Muscle of arm (tissue), 12 donors: Measurements from ENCODE around the gene SMARCAL1. TPM values are rescaled to one million over a fixed set of nuclear protein-coding genes. Genes with fewer than 3 reads are reported as not detected.

Experiments used
- DNase-seq: peaks from one replicate; pipeline ENCODE4 v3.0.0-alpha.2; 2013
- polyA plus RNA-seq, 12 donors: library from polyadenylated mRNA; unstranded; fragments of 120-200 nt; gene quantifications; one replicate each; pipeline ENCODE4 v1.2.1, GENCODE V29; 2013; ENCODE audit not compliant: insufficient read length in 12 of 12

SMARCAL1 gene
- polyA plus RNA-seq, 12 donors = 18.5 to 30.0 (median 21.6) TPM; not detected in 1

DNA sequence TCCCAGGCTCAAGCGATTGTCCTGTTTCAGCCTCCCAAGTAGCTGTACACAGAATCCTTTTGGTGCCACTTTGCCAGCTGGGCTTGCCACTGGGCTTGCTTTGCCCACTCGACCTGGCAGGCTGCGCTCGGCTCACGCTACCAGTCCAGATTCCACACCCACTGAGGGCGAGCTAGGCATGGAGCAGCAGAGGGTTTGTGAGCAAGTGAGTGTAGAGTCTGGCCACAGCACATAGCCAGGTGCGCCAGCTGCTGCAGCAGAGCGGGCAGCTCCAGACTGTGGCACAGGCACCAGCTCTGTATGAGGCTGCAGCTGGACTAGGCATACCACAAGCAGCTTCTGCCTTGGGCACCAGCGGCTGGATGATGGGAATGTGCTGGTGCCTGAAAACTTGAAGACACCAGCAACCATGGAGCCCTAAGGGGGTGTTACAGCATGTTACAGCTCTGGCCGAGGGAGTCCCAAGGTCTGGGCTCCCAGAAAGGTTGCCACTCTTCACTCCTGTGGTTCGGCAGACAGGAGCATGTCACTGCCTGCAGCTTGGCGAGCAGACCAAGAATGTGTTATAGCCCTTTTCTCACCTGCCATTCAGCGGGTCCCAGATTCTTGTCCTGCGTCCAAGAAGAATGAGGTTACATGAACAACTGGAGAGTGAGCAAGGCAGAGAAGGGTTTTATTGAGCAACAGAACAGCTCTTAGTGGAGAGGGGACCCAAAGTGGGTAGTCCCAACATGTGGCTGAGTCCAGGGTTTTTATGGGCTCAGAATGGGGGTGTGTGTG, 12.9 kb downstream of the SMARCAL1 start:
- DNase-seq = no peak

GRCh38 chr2:216426166-216426777, 14.0 kb downstream of the SMARCAL1 start:
- no peak for DNase-seq

DNA sequence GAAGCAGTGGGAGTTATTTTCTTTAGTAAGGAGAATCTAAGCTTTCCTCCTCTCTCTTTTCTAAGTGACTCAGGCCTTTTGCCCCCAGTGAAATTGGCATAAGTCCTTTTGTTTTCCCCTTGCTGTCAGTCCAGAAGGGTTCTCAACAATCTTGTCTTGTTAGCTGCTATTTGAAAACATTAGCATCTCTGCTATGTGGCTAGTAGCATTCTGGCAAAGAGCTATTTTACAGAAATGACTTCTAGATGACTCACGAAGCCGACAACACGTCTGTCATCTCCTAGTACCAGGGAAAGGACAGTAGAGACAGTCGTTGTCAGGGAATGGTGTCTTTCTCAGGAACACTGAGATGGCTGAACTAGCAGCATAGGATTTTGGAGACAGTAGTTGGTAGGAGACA, 14.7 kb downstream of the SMARCAL1 start:
- no peak for DNase-seq

- DNase-seq = no peak
Measured at GRCh38 chr2:216428618-216429350, 16.5 kb downstream of the SMARCAL1 start.

DNA sequence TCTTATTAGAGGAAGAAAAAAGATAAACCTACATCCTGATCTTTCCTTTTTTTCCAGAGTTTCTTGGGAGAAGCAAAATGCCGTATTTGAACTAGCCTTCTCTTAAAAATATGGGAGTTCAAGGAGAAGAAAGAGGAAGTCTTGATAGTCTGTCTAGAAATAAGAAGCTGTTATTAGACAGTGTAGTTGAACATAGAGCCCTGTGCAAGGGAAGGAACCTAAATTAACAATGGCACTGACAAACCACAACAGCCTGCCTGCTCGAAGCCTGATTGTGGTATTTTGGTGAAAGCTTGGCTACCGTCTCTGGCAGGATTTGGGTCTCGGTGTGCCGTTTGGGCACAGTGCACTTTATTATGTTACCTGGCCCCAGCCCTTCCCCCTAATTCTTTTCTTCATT, 17.1 kb downstream of the SMARCAL1 start:
- DNase-seq = no peak

- no peak for DNase-seq
Measured at GRCh38 chr2:216430811-216431530, 18.7 kb downstream of the SMARCAL1 start.

GRCh38 chr2:216431531-216431856, 19.2 kb downstream of the SMARCAL1 start:
- no peak for DNase-seq

DNA sequence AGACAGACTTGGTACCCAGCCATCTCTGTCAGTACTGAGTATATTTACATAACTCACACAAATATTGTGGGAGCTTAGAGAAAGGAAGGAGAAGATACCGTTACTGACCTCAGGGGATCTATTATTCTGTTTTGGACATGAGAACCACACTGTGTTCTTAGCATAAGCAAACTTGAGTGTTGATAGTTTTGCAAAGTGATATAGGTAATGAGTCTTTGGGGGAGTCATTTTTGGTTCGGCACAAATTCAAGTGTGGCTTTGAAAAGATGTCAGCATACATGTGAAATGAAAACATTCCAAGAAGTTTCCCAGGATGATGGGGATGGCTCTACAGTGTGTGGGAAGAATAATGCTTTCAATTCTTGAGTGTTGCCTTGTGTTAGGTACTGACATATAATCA, 24.1 kb downstream of the SMARCAL1 start:
- no peak for DNase-seq

DNA sequence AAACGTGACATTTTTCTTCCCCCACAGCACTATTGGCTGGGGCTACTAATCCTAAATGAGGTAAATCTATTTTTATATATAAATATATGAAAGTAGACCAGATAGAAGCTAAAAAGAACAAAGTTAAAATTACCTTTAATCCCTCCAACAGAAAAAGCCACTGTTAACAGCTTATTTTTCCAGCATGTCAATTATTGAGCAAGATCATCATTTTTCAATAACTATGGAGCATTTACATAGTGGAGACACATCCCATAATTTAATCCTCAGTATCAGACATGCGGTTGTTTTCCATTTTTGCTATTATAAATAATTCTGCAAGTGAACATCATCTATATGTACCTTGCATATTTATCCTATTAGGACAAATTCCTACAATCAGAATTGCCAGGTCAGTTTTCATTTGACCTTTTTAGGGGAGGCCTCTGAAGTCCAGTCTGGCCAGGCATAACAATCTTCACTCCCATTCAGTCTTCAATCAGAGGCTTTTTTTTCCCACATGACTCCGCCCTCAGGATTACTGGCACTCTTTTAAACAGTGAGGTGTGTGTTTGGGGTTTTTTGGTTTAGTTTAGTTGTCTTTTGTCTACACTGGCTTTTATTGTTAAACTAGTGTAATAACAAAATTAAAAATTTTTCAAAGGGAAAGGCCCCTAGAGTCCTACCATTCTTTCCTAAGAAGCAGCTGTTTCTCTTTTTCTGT, 29.2 kb downstream of the SMARCAL1 start:
- no peak for DNase-seq

- DNase-seq = no peak
Measured at GRCh38 chr2:216445501-216445900, 33.2 kb downstream of the SMARCAL1 start.

DNA sequence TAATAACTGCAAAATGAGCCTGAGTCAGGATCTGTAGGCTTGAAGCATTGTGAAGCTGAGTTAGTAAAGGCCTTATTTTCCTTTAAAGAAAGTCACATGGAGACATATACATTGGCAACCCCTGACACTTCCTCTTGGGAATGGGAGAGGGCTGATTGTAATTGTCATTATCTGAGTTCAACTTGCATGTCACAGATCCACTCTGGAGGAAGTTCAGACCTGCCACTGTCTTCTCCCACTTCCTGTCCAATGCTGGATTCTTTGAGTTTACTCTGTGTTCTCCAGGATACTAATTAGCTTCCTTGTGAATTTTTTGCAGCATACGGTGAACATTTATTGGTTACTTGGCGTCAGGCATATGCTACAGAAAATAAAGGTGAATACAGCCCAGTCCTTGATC, 34.1 kb downstream of the SMARCAL1 start:
- DNase-seq = no peak

GRCh38 chr2:216447293-216447692, 35.0 kb downstream of the SMARCAL1 start:
- DNase-seq = no peak

DNA sequence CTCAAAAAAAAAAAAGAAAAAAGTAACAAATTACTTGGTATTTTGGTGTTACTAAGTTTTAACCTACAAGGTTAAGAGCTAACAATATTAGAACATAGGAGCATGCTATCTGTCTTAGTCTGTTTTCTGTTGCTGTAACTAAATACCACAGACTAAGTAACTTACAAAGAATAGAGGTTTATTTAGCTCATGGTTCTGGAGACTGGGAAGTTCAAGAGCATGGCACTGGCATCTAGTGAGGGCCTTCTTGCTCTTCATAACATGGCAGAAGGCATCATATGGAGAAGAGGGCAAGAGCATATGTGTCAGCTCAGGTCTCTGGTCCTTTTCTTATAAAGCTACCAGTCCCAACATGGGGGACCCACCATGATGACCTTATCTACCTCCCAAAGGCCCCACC, 36.5 kb downstream of the SMARCAL1 start:
- DNase-seq = no peak

- DNase-seq = no peak
Measured at GRCh38 chr2:216450346-216450745, 38.1 kb downstream of the SMARCAL1 start.

DNA sequence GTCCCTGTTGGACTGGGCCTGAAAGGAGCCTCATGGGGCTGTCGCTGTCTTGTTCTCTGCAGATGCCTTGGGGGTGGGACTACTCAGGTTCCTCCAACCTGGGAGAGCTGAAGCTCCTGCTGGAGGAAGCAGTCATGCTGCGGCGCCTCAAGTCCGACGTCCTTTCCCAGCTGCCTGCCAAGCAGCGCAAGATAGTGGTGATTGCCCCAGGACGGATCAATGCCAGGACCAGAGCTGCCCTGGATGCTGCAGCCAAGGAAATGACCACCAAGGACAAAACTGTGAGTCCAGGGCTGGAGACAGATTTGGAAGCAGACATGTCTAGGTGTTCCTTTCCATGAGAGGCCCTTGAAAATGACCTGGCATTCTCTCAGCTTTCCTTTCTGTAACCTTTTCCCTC, 38.5 kb downstream of the SMARCAL1 start:
- no peak for DNase-seq

DNA sequence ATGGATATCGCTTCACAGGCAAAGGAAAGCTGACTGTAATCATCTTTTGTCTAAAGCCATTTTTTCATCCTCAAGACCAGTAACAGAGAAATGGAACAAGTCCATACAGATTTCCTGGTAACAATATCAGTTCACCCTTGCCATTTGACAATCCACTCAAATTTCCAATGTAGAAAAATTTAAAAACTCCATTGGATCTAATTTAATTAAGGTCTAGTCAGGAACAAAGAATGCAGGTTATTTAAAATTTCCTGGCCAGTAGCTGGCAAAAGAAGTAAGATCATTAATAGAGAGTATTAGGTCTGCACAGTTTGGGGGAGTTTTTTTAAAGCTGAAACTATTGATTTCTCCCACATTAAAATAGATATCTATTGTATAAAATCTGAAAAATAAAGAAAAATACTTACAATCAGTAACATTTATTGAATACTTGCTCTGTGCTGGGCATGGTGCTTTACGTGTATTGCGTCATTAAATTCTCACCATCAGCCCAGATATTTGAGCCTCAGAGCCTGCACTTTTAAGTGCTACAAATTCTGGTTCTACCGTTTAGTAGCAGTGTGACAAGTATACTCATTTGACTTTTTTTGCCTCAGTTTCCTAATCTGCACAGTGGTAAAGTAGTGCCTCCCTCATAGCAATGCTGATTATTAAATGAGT, 41.8 kb downstream of the SMARCAL1 start:
- no peak for DNase-seq

- no peak for DNase-seq
Measured at GRCh38 chr2:216463148-216463547, 50.9 kb downstream of the SMARCAL1 start.

DNA sequence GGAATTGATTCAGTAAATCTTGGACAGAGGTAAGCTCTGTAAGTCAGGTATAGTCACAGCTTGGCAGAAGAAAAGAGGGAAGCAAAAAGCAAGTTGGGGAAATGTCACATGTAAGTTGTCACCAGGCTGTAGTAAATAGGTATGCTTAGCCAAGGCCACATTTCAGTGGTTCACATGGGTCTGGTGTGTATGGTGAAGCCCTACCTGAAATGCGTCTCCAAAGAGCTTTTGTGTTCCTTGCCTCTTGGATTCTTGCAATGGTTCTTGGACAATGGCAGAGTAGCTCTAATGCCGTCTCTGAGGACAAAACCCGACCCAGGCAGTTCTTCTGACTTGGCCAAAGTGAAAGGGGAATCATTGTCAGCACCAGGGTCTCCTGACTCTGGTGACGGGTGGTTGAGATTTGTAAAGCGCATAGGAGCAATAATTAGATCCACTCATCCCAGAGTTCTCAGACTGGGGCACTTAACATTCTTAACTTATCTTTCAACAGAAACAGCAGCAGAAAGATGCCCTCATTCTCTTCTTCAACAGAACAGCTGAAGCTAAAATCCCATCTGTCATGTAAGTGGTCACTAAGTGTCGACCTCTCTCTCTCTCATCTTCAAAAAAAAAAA, 51.9 kb downstream of the SMARCAL1 start:
- no peak for DNase-seq

- DNase-seq = no peak
Measured at GRCh38 chr2:216465579-216466195, 53.4 kb downstream of the SMARCAL1 start.

DNA sequence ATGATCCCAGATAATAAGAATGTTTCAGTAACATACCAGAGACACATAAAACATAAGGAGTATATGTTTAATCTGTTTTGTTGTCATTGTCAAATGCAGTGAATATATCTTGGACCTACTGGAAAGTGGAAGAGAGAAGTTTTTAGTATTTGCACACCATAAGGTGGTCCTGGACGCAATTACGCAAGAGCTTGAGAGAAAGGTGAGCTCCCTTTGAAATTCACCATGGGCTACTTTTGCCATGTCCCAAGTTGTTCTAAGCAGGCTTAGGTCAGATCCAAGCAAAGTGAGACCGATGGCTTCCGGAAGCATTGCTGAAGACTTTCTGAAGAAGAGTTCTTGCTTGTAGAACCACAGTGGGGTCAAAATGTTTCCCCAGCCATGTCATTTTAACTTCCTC, 55.6 kb downstream of the SMARCAL1 start:
- no peak for DNase-seq
